T-helper 22 cell (primary cell): ENCODE results near the gene VPS37C.

Source experiments
- DNase-seq: peaks from one replicate; pipeline ENCODE4 v3.0.0-alpha.2; 2020; ENCODE audit warnings: low read depth

VPS37C gene

DNA sequence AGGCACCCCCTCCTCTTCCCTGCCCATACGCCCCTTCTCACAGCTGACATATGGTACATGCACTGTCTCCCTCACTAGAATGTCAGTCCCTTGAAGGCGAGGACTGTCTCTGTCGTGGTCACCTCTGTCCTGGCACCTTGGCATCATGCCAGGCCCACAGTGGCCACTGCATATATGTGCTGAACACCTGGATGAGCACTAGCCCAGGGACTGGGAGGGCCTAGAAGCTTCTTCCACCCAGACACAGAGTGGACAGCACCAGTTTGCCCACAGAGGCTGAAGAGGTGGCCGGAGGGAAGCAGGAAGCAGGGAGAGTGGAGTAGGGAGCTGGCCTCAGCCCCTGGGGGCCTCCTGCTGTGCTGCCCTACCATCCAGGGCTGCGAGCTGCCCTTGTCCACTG is 28.6 kb downstream of the VPS37C start:
- no peak for DNase-seq

- DNase-seq, result no peak
Measured at GRCh38 chr11:61131998-61132555, 29.1 kb downstream of the VPS37C start.

DNA sequence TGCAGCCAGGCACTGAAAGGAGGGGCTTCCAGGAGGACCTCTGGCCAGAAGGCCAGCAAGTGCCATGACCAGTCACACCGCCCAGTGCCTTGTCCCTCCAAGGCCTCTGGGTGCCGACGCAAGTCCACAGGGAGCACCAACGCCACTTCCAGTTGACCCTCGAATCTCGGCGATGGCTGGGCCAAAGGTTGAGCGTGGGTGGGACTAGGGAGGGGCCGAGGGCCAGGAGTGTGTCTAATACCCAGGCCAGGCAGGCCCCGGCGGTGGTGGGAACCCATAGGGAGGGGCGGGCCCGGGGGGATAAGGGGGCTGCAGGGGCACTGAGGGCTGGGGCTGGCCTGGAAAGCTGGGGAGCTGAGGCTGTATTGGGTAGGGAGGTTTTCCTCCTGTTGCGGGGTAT is 29.6 kb downstream of the VPS37C start:
- DNase-seq, result no peak

- no peak for DNase-seq
Measured at GRCh38 chr11:61131186-61131585, 30.0 kb downstream of the VPS37C start.

GRCh38 chr11:61129639-61130523 is 31.3 kb downstream of the VPS37C start:
- peak; percentile 76 for DNase-seq

DNA sequence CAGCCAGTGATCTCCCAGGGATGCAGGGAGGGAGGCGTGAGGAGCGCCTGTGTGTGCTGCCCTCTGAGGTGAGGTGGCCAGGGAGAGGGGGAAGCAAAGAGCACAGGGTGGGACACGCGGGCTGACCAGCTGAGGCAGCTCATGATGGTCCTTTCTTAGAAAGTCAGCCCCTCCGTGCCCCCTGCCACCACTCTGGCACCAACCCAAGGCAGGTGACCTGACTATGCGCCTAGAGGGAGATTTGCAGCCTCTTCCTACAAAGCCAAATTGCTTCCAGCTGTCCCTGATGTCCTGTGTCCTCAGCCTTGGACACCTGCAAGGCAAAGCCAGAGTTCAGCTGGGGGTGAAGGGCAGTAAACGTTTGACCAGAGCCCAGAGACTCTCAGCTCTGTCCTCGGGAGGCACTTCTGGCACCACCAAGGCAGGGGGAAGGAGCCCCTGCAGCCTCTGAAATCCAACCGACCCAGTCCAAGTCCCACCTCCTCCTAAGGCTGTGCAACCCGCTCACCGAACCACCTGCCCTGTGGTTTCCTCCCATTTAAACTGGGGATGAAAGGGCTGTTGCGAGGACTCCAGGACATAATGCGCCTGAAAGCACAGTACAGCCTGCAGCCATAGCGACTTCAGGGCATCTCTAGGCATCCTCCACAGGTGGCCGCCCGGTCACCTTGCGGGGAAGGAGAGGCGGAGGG is 32.1 kb downstream of the VPS37C start:
- no peak for DNase-seq

GRCh38 chr11:61127991-61128390 is 33.2 kb downstream of the VPS37C start:
- DNase-seq, result no peak

DNA sequence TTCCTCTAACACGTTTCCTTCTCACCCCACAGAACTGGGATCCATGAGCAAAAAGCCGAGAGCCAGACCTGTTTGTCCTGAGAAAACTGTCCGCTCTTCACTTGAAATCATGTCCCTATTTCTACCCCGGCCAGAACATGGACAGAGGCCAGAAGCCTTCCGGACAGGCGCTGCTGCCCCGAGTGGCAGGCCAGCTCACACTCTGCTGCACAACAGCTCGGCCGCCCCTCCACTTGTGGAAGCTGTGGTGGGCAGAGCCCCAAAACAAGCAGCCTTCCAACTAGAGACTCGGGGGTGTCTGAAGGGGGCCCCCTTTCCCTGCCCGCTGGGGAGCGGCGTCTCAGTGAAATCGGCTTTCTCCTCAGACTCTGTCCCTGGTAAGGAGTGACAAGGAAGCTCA is 35.0 kb downstream of the VPS37C start:
- DNase-seq, result no peak

DNA sequence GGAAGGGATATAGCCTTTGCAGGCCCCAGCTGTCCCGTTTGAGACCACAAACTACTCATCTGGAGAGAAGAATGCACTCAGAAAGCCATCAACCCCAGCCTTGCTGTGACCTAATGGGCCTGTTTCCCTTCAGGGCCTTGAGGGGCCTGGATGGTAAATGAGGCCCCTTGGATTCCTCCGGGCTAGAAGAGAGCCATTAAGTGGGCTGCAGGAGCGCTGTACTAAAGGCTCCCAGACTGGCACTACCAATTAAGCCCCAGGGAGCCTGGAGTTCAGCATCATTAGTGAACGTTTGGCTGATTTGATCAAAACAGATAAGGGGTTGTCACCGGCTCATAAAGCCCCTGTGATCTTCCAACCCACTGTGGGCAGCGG is 35.9 kb downstream of the VPS37C start:
- DNase-seq, result no peak

DNA sequence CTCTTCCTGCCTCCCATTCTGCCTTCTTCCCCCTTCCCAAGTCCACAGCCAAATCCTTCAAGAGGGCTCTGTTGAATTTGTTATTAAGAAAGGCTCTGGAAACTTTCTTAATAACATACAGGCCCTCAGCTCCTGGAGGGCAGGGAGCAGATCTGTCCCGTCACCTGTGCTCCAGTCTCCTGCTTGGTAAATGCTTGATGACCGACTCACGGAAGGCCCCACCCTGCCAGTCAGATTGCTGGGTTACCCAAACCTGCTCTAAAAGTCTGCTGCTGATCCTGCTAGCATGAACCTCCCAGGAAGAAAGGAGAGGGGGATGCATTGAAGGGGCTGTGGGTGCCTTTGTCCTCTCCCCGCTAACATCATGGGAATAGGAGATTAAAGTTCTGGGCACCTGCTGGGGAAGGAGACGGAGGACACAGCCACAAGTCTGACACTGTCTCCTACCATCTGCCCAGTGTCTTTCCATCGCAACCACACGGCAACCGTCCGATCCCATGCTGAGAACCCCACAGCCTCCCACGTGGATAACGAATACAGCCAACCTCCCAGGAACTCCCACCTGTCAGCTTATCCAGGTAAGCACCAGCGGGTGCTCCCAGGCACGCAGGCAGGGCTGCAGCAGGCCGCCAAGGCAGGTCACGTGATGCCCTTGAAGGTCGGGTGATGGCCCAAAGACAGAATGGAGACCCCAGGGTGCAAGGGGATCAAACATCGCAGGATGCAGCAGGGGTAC is 36.5 kb downstream of the VPS37C start:
- no peak for DNase-seq

DNA sequence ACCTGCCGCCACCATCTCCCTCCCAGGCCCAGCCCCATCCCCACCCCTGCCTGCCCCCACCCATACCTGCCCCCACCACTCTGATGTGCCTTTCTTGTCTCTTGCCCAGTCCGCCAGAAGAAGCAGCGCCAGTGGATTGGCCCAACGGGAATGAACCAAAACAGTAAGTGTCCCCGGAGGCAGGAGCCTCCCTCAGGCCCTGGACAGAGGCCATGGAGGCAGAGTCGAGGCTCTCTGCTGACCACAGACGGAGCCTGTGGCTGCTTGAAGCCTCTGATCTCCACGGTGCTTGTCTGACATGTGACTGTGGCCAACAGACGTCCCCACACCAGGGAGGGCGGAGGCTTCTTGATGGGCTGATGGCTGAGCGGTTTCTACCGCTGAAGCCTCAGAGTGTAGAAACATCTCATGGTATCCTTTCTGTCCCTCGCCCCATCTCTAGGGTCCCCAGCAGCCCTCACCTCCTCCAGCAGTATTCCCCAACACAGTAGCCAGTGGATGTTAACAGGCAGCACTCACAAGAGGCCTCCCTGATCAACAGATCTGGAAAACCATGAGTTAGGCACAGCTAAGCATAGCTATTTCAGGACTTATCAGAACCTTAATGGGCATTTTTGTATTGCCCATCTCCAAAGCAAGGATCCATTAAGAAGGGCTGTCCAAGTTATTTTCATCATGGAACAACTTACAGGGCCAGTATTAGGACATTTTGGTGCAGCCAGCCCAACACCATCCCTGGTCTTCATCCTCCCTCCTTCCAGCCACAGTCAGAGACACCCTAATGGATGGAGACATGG is 37.3 kb downstream of the VPS37C start:
- DNase-seq, result no peak

DNA sequence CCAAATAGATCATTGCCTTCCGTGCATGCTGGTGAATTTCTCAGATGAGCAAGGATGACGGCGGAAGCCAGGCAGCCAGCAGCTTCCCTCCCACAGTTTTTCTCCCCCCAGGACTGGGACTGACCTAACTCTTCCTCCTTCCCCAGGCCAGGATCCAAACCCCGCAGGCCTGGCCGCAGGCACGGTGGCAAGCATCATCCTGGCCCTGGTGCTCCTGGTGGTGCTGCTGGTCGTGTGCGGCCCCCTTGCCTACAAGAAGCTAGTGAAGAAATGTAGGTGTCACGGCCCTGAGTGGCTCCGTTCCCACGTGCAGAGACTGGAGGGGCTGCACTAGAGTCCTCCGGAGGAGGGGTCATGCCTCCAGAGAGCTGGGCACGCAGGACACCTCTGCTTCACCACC is 38.5 kb downstream of the VPS37C start:
- DNase-seq, result no peak

DNA sequence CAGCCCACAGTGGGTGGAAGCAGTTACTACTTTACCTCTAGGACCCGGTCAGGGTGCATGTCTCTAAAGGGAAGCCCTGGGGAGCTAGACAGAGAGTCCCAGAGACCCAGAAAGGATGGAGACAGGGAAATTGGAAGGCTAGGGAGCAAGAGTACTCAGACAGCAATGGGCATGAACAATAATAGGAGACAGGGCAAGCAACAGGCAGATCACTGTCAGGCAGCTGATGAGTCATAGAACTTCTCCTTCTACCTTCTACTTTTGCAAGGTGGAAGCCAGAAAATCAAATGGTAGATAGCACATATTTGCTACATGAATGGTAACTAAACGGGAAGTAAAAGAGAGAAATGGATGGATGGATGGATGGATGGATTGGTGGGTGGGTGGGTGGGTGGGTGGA is 39.3 kb downstream of the VPS37C start:
- no peak for DNase-seq

DNA sequence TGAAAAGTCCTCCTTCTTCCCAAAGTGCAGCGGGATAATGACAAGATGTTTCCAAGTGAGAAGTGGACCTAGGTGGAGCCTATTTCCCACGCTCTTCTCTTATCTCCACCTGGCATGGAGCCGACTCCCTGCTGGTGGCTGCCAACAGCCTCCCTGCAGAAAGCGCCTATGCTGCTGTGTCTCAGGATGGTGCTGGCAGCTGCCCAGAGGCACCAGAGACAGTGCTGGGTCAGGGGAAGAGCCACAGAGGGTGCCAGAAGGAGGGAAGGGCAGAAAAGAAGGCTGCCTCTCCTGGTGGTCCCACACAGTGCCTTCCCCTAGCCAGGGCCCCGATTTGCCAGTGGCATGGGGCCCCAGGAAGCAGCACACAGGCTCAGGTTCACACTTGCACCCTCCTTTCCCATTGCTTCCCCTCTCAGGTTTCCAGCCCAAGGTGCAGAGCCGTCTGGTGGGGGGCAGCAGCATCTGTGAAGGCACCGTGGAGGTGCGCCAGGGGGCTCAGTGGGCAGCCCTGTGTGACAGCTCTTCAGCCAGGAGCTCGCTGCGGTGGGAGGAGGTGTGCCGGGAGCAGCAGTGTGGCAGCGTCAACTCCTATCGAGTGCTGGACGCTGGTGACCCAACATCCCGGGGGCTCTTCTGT is 39.9 kb downstream of the VPS37C start:
- DNase-seq, result no peak

DNA sequence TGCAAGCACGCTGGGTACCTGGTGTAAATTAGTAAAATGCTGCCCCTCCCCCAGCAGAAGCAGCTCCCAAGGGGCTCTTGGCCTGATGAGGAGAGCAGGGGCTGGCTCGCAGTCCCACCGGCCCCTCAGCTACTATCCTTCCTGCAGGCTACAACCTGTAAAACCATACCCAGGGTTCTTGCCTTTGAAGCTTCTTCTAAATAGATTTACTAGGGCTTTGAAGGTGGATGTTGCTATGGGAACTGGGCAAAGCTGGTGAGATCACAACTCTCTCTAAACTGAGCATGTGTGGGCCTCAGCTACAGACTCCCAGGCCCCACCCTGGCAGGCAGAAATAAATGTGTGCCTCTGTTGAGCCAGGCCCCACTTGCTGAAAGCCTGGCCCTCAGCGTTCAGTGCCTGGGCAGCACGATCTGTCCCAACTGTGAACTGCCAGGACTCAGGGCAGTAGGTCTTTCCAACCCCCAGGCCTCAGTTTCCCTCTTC is 40.5 kb downstream of the VPS37C start:
- DNase-seq, result peak; percentile 37

DNA sequence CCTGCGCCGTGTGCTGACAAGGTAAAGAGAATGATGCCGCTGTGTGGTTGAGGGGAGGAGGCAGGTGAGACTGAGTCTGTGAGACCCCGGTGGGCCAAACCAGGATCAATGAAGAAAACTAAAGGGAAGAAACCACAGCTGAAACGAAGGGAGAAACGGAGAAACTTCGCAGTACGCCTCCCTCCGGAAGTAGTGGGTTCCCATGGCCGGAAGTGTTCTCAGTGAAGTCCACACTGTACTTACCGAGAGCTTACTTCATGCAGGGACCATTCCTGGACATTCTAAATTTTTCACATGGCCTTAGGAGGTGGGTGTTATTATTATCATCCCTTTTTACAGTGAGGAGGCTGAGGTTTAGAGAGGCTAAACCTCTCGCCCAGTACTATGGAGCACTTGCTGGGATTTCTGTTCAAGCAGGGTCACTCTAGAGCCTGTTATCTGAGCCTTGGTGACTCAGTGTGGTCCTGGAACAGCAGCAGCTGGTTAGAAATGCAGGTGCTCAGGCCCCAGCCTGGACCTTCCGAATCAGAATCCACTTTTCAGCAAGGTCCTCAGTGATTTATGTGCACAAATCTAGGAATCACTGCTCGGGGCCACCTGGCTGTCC is 41.0 kb downstream of the VPS37C start:
- no peak for DNase-seq

DNA sequence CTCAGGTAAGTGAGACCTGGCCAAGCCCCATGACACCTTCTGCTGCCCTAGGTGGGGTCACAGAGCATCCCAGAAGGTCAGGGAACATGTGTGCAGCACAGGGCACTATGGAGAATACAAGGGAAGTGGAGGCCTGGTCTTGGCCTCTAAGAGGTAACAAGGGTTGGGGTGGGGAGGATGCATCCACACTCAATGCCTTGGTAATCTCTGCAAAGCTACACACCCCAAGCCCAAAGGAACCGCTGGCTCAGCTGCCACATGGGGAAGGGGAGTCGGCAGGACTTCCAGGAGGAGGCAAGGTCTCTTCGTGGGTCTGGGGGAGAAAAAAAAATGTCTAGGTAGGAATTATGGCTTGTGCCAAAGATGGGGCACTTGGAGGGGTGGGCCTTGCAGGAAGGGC is 41.7 kb downstream of the VPS37C start:
- no peak for DNase-seq

DNA sequence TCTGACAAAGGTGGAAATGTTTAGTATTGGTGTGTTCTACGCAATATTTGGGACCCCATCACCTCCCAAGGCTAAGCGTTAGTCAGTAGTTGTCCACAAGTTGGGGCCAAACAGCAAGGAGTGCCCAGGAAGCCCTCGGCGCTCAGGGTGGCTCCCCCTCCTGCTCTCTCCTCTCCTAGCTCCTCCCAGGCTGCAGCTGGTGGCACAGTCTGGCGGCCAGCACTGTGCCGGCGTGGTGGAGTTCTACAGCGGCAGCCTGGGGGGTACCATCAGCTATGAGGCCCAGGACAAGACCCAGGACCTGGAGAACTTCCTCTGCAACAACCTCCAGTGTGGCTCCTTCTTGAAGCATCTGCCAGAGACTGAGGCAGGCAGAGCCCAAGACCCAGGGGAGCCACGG is 42.2 kb downstream of the VPS37C start:
- DNase-seq, result no peak

- DNase-seq, result no peak
Measured at GRCh38 chr11:61118406-61118805, 42.8 kb downstream of the VPS37C start.

GRCh38 chr11:61118004-61118403 is 43.2 kb downstream of the VPS37C start:
- DNase-seq, result no peak

- no peak for DNase-seq
Measured at GRCh38 chr11:61117168-61117520, 44.1 kb downstream of the VPS37C start.
